ENCODE results near the gene SIAH3.

SIAH3 gene

GRCh38 chr13:45834411-45834994, 17.1 kb downstream of the SIAH3 start:
- no peaks in the 10 kb centered on the region for H4K20me1 ChIP-seq (ENCODE audit: insufficient read depth, low read length)
- H3K27ac ChIP-seq (ENCODE audit: low read length) = no peak overlapping the region
- H3K4me1 ChIP-seq (ENCODE audit: insufficient read depth, low read length) = no peaks in the 10 kb centered on the region
- H3K4me2 ChIP-seq (ENCODE audit: insufficient read depth, low read length) = no peak overlapping the region
- H3K4me3 ChIP-seq (ENCODE audit: low read depth in 1 of 2, low read length in 2 of 2) = no peak overlapping the region
- no peak overlapping the region for H2AFZ ChIP-seq (ENCODE audit: low read depth, low read length)
- DNase-seq = no peak
- peaks cover 6% of the 10 kb centered on the region for H3K27me3 ChIP-seq (ENCODE audit: insufficient read depth, low read length, poor library complexity)
- H3K9ac ChIP-seq (ENCODE audit: low read depth, low read length) = no peak overlapping the region
- ATAC-seq (ENCODE audit: insufficient read depth, low read depth) = no peak
- no peaks in the 10 kb centered on the region for H3K79me2 ChIP-seq (ENCODE audit: insufficient read depth, low read length)
- H3K9me3 ChIP-seq (ENCODE audit: insufficient read depth, low read length, severe bottlenecking) = no peaks in the 10 kb centered on the region
- H3K36me3 ChIP-seq (ENCODE audit: insufficient read depth, low read length) = no peaks in the 10 kb centered on the region
- TF ChIP-seq EZH2 (IDR thresholded peaks at IDR 0.05; ENCODE audit: borderline replicate concordance, low read depth, low read length, severe bottlenecking) (no peak), CTCF (IDR thresholded peaks at IDR 0.05; ENCODE audit: borderline replicate concordance, extremely low read depth, low read length, poor library complexity, severe bottlenecking) (no peak)

- Histone ChIP-seq H3K36me3 (ENCODE audit: insufficient read depth, low read length) (no peaks in the 10 kb centered on the region), H3K4me2 (ENCODE audit: insufficient read depth, low read length) (no peak overlapping the region), H3K27ac (ENCODE audit: low read length) (no peak overlapping the region), H3K4me3 (ENCODE audit: low read depth in 1 of 2, low read length in 2 of 2) (no peak overlapping the region), H3K79me2 (ENCODE audit: insufficient read depth, low read length) (no peaks in the 10 kb centered on the region), H2AFZ (ENCODE audit: low read depth, low read length) (no peak overlapping the region), H3K27me3 (ENCODE audit: insufficient read depth, low read length, poor library complexity) (peaks cover 6% of the 10 kb centered on the region), H3K4me1 (ENCODE audit: insufficient read depth, low read length) (no peaks in the 10 kb centered on the region), H4K20me1 (ENCODE audit: insufficient read depth, low read length) (no peaks in the 10 kb centered on the region), H3K9me3 (ENCODE audit: insufficient read depth, low read length, severe bottlenecking) (no peaks in the 10 kb centered on the region), H3K9ac (ENCODE audit: low read depth, low read length) (no peak overlapping the region)
- DNase-seq = no peak
- TF ChIP-seq EZH2 (IDR thresholded peaks at IDR 0.05; ENCODE audit: borderline replicate concordance, low read depth, low read length, severe bottlenecking) (no peak), CTCF (IDR thresholded peaks at IDR 0.05; ENCODE audit: borderline replicate concordance, extremely low read depth, low read length, poor library complexity, severe bottlenecking) (no peak)
- ATAC-seq (ENCODE audit: insufficient read depth, low read depth) = no peak
Observed at GRCh38 chr13:45833663-45834375, 17.7 kb downstream of the SIAH3 start.

GRCh38 chr13:45833242-45833641, 18.3 kb downstream of the SIAH3 start:
- ATAC-seq (ENCODE audit: insufficient read depth, low read depth) = no peak
- Histone ChIP-seq H2AFZ (ENCODE audit: low read depth, low read length) (no peak overlapping the region), H3K79me2 (ENCODE audit: insufficient read depth, low read length) (no peaks in the 10 kb centered on the region), H3K27ac (ENCODE audit: low read length) (no peak overlapping the region), H3K4me2 (ENCODE audit: insufficient read depth, low read length) (no peak overlapping the region), H3K9ac (ENCODE audit: low read depth, low read length) (no peak overlapping the region), H3K36me3 (ENCODE audit: insufficient read depth, low read length) (no peaks in the 10 kb centered on the region), H3K4me3 (ENCODE audit: low read depth in 1 of 2, low read length in 2 of 2) (no peak overlapping the region), H3K4me1 (ENCODE audit: insufficient read depth, low read length) (no peaks in the 10 kb centered on the region), H3K9me3 (ENCODE audit: insufficient read depth, low read length, severe bottlenecking) (no peaks in the 10 kb centered on the region), H3K27me3 (ENCODE audit: insufficient read depth, low read length, poor library complexity) (no peaks in the 10 kb centered on the region), H4K20me1 (ENCODE audit: insufficient read depth, low read length) (no peaks in the 10 kb centered on the region)
- DNase-seq = no peak
- TF ChIP-seq EZH2 (IDR thresholded peaks at IDR 0.05; ENCODE audit: borderline replicate concordance, low read depth, low read length, severe bottlenecking) = no peak
- TF ChIP-seq CTCF (IDR thresholded peaks at IDR 0.05; ENCODE audit: borderline replicate concordance, extremely low read depth, low read length, poor library complexity, severe bottlenecking) = no peak

Measured in DND-41 (cell line).